GM21737 (cell line): Measurements from ENCODE around the gene LBP.
"Not testable (repeated sequence)": the region's sequence is repeated elsewhere in the genome, so short reads cannot be mapped to it uniquely, and the experiment has no call there.

Source experiments
- ATAC-seq: cut with Tn5 transposase; IDR thresholded peaks from one replicate; pipeline ENCODE4 v1.9.1; 2021; ENCODE audit warnings: mild to moderate bottlenecking, moderate library complexity; ENCODE audit not compliant: unreplicated experiment

LBP gene

GRCh38 chr20:38345643-38346042 is 639 bp upstream of the LBP start:
- ATAC-seq, result no peak

GRCh38 chr20:38346741-38347140 is 459 bp downstream of the LBP start:
- no peak for ATAC-seq

GRCh38 chr20:38349856-38350255 is 3.6 kb downstream of the LBP start:
- ATAC-seq, result no peak

- no peak for ATAC-seq
Observed at GRCh38 chr20:38350879-38351775, 4.8 kb downstream of the LBP start.

GRCh38 chr20:38353316-38353715 is 7.0 kb downstream of the LBP start:
- no peak for ATAC-seq

GRCh38 chr20:38354227-38354626 is 7.9 kb downstream of the LBP start:
- ATAC-seq, result no peak

GRCh38 chr20:38355161-38356012 is 9.1 kb downstream of the LBP start:
- ATAC-seq, result no peak

GRCh38 chr20:38357653-38358207 is 11.4 kb downstream of the LBP start:
- ATAC-seq, result no peak

GRCh38 chr20:38358556-38358955 is 12.3 kb downstream of the LBP start:
- no peak for ATAC-seq

- no peak for ATAC-seq
Observed at GRCh38 chr20:38363004-38363747, 16.9 kb downstream of the LBP start.

- ATAC-seq, result no peak
Observed at GRCh38 chr20:38369389-38369788, 23.1 kb downstream of the LBP start.

GRCh38 chr20:38372806-38373205 is 26.5 kb downstream of the LBP start:
- no peak for ATAC-seq

GRCh38 chr20:38373231-38373867 is 27.1 kb downstream of the LBP start:
- ATAC-seq, result no peak

GRCh38 chr20:38373898-38374297 is 27.6 kb downstream of the LBP start:
- no peak for ATAC-seq

GRCh38 chr20:38377039-38377685 is 30.9 kb downstream of the LBP start:
- no peak for ATAC-seq

- not testable (repeated sequence) for ATAC-seq
Observed at GRCh38 chr20:38377838-38378237, 31.6 kb downstream of the LBP start.

GRCh38 chr20:38383147-38383546 is 36.9 kb downstream of the LBP start:
- ATAC-seq, result no peak

GRCh38 chr20:38386004-38386403 is 39.7 kb downstream of the LBP start:
- ATAC-seq, result no peak

GRCh38 chr20:38386851-38387250 is 40.6 kb downstream of the LBP start:
- no peak for ATAC-seq

- no peak for ATAC-seq
Observed at GRCh38 chr20:38387953-38388352, 41.7 kb downstream of the LBP start.
